SHP77 treated with DMSO at 0.1 percent for 48 hours (cell line): Measurements from ENCODE around the gene ENTPD2.

Experiments used
- DNase-seq: peaks from one replicate; lab custom pipeline; 2025; lab: John Stamatoyannopoulos, UW

The ENTPD2 gene

DNA sequence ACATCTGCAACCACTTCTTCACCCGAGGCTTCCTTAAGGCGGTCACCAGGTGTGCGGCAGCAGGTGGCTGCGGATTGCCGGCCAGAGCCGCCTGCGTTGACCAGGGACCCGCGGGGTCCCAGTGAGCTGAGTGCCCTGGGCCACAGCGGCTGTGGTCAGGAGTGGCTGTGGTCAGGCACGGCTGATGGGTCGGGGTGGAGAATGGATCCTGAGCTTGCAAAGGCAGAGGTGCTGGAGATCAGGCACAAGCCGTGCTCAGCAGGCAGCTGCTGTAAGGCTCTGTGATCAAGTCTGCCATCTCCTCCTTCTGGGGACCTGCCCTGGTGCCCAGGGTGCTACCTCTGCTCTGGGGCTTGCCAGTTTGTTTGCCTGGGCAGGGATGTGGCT, 25.5 kb upstream of the ENTPD2 start:
- no peak for DNase-seq

DNA sequence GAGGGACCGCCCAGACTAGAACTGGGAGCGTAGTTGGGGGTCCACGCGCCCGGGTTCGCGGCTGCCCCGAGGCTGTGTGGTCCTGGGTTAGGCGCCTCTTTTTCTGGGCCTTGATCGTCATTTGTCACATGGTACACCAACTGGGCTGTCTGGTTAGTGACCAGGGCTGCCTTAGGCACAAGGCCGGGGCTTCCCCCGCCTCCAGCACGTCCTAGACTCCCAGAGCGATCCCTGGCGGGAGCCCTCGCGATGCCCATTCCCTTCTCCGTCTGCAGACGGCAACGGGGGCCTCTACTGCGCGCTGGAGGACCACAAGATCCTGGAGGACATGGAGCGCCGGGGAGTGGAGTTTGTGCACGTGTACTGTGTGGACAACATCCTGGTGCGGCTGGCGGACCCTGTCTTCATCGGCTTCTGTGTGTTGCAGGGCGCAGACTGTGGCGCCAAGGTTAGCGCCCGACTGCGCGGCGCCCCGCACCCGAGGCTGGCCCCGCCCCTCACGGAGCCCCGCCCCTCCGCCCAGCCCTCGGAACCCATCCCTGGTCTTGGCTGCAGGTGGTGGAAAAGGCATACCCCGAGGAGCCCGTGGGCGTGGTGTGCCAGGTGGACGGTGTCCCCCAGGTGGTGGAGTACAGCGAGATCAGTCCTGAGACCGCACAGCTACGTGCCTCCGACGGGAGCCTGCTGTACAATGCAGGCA, 25.0 kb upstream of the ENTPD2 start:
- DNase-seq: no peak

DNA sequence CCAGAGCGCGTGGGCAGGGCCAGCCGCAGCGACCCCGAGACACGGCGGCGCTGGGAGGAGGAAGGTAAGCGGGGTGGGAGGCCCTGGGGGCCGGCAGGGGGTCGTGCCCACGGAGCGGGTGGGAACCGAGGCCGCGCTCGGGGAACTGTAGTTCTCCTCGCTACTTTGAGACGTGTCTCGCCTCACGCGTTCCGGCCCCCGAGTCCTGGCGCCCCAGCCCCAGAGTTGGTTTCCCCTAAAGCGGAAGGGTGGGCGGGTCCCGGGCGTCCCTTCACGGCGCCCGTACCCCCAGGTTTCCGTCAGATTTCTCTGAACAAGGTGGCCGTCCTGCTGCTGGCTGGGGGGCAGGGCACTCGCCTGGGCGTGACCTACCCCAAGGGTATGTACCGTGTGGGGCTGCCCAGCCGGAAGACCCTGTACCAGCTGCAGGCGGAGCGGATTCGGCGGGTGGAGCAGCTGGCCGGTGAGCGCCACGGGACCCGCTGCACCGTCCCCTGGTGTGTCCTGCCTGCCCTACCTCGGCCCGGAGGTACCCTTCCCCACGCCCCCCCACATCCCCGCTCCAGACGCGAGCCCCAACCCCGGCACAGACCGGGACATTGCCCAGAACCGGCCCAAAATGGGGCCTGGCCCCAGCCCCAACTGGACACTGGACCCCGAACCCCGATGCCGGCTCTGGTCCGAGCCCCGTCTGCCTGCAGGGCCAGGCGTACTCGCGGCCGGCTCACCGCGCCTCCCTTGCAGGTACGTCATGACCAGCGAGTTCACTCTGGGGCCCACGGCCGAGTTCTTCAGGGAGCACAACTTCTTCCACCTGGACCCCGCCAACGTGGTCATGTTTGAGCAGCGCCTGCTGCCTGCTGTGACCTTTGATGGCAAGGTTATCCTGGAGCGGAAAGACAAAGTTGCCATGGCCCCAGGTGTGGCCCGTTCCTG, 24.2 kb upstream of the ENTPD2 start:
- DNase-seq: no peak

DNA sequence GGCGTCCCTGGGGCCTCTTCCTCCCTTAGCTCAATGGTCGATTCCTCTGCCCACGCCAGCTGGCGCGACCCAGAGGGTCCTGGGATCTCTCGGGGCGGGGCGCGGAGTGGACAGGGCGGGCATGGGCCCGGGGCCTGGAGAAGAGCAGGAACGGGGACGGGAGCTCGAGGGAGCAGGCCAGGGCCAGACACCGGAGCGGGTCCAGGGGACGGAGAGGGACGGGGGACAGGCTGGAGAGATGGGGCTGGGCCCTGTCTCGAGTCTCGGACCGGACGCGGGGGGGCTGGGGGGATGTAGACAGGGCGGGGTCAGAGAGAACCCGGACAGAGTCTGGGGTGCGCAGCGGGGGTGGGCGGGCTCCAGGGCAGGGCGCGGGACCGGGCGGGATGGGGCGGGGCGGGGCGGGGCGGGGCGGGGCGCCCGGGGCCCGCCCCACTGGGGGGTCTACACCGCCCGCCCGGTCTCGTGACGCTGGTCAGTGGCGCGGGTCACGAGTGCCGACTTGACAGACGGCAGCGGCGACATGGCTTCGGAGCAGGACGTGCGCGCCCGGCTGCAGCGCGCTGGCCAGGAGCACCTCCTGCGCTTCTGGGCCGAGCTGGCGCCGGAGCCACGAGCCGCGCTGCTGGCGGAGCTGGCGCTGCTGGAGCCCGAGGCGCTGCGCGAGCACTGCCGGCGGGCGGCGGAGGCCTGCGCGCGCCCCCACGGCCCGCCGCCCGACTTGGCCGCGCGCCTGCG, 23.3 kb upstream of the ENTPD2 start, which contains the start of gene UAP1L1:
TSS of gene UAP1L1 (plus strand) at position 508 of the 738 bp plus-strand sequence. CDS start at position 524, 16 bp downstream.
- no peak for DNase-seq

- no peak for DNase-seq
Measured at GRCh38 chr9:137076636-137077009, 22.8 kb upstream of the ENTPD2 start.

DNA sequence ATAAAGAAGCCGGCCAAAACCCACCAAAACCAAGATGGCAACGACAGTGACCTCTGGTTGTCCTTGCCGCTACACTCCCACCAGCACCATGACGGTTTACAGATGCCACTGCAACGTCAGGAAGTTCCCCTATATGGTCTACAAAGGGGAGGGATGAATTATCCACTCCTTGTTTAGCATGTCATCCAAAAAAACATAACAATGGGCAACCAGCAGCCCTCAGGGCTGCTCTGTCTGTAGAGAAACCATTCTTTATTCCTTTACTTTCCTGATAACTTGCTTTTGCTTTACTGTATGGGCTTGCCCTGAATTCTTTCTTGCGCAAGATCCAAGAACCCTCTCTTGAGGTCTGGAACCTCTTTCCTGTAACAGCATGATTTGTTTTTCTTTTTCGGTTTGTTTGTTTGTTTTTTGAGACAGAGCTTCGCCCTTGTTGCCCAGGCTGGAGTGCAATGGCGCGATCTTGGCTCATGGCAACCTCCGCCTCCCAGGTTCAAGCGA, 21.5 kb upstream of the ENTPD2 start:
- no peak for DNase-seq

DNA sequence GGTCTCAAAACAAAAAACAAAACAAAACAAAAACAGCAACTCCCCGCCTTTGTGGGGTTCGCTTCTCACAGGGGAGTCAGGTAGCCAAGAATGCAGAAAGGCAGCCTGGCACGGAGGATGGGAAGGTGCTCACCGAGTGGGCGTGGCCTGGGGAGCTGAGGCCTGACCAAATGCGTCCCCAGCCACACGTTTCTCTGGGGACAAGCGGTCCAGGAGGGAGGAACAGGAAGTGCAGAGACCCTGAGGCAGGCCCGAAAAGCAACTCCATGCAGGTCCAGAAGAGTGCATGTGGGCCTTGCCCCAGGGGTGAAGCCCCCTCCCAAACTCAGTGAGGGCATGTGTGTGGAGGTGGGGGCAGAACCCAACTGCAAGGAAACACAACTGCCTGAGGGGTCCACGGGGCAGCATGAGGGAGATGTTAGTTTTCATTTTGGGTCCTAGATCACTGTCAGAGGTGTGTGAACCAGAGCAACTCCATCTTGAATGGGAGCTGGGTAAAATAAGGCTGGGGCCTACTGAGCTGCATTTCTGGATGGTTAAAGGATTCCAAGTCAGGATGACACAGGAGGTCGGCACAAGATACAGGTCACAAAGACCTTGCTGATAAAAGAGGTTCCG, 20.9 kb upstream of the ENTPD2 start:
- DNase-seq: no peak

GRCh38 chr9:137073992-137074399, 20.1 kb upstream of the ENTPD2 start:
- DNase-seq: no peak

GRCh38 chr9:137071282-137071681, 17.4 kb upstream of the ENTPD2 start:
- no peak for DNase-seq

DNA sequence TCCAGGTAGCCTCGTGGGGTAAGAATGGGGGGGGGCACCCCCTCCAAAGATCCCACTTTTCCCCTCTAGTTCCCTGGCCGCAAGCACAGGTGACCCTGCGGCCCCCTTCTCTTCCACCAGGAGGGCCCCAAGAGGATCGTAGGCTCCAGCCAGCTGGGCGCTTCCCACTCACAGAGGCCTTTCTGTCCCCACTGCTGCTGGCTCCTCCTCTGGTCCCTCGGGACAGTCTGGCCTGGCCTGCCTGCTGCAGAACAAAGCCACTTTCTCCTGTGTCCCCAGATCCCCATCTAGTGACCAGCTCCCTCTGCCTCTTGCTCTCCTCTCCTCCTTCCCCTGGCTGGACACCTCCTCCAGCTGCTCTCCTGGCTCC, 17.0 kb upstream of the ENTPD2 start:
- no peak for DNase-seq

DNA sequence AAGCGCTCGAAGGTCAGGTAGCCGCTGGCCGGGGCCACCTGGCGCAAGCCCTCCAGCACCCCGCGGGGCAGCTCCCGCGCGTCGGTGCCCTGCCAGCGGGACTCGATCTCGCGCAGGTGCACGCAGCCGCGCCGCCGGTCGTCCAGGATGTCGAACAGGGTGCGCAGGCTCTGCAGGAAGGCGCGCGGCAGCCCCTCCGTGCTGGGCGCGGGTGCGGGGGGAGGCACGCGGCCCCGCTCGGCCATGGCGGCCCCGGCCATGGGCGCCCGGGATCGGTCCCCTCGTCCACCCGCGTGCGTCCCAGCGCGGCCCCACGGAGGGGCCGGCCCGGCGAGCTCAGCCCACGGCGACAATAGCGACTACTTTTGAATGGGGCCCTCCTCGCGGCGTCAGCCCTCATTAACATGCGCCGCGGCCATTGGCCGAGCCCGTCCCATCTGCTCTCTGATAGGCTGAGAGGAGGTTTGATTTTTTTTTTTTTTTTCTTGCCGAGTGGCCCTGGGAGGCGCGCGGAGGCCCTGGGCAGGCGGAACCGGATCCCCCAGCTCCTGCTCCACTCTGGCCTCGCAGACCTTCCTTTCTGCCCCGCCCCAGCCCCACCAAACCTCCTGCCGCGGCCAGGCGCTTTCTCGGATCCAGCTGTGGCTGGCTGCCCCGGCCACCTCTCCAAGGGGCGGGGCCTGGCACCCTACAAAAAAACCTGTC, 16.5 kb upstream of the ENTPD2 start, which contains the start of gene SAPCD2:
TSS of gene SAPCD2 (minus strand) at position 357 of the 705 bp plus-strand sequence. CDS start at position 260, 97 bp downstream.
- DNase-seq: peak; percentile 54

- no peak for DNase-seq
Measured at GRCh38 chr9:137069508-137070091, 15.7 kb upstream of the ENTPD2 start.

GRCh38 chr9:137068539-137069507, 15.0 kb upstream of the ENTPD2 start:
- DNase-seq: no peak

DNA sequence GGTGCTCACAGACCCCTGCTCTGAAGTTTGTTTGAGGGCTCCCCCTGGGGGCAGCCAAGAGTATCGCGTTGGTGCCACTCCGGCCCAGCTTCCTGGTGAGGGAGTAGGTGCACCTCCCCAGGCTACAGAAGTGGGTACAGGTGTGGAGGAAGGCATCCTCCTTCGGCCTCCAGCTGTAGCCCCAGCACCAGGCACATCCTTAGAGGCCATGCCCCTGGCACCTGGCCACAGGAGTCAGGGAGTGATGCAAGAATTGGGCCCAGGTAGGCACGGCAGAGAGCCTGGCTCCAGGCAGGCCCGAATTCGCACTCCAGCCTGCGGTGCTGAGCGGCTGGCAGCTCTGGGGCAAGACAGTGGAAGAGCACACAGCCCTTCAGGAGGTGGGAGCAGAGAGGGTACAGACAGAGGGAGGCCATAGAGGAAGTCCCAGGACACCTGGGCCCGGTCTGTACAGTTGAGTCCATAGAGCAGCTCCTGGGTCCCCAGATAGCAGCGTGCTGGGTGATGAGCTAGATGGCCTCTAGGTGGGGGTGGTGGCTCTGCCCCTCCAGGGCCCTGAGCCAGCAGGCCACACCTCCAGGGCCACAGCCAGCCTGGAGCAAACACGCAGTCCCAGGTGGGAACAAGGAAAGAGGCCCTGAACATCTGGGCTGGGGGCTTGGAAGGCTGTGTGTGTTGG, 14.1 kb upstream of the ENTPD2 start:
- peak; percentile 27 for DNase-seq

- no peak for DNase-seq
Measured at GRCh38 chr9:137066096-137066861, 12.4 kb upstream of the ENTPD2 start.

DNA sequence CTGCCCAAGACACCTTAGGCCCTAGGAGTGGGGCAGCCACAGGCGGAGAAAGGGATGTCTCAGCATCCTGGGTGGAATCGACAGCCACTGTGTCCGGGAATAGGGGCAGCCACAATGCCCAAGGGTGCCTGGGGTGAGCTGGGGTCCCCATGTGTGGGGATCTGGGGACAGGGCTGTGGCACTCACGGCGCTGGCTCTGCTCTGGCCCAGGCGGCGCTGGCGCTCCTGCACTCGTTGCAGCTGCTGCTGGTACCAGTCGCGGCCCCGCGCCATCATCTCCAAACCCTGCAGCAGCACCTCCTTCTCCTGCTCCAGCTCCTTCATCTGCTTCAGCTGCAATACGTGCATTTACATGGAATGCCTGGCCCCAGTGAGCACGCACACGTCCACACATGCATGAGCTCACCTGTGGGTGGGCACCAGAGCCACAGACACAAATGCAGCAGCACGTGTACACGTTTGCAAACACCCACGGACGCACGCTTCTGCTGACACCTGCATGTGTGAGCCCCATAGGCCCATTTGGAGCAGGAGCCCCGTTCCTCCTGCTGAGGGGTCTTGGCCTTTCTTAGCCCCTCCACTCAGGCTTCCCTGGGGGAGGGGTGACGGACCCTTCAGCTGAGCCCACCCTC, 11.6 kb upstream of the ENTPD2 start:
- no peak for DNase-seq

DNA sequence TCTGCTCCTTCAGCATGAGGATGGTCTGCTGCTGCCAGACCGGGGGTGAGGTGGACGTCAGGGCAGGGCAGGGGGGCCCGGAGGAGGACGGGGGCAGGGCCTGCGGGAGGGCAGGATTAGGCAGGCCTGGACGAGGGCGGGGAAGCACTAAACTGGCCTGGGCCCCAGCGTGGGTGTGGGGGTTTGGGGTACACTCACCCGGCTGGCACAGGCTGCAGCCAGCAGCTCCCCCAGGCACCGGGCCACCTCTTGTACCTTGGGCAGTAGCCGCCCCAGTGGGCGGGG, 11.0 kb upstream of the ENTPD2 start:
- DNase-seq: no peak
